ENCODE measurements around the gene KCTD5.

Gene KCTD5

DNA sequence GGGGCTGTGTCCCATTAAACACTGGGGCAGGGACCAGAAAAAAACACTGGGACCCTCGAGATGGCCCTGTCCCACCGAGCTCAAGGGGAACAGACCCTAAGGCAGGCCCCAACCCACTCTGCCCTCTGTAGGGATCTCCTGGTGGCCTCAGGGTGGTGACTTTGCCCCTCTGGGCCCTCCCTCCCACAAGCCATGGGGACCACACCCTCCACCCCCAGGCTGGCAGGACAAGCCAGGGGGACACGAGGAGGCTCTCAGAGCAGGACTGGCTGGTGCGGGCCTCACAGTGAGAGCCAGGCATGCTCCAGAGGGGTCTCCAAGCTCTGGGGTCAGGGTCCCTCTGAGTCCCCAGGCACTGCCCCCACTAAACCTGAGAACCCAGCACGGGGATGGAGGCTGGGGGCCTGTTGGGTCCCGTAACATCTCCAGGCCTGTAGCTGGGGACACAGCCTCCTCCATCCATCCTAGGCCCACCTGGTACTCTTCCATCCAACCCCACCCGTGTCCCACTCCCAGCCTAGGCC, 55.6 kb downstream of the KCTD5 start:
- no peaks in the 10 kb centered on the region for H3K36me3 ChIP-seq (ENCODE audit: control insufficient read depth, insufficient read depth, low read length)
- no peak overlapping the region for H3K27ac ChIP-seq
- H3K4me2 ChIP-seq (ENCODE audit: low read length): no peak overlapping the region
- H3K9me3 ChIP-seq (ENCODE audit: control insufficient read depth, low read length): no peaks in the 10 kb centered on the region
- H3K79me2 ChIP-seq: no peaks in the 10 kb centered on the region
- H3K4me1 ChIP-seq: no peaks in the 10 kb centered on the region
- H3K4me3 ChIP-seq (ENCODE audit: low read depth, low read length): no peak overlapping the region
- TF ChIP-seq, protein P1, sequence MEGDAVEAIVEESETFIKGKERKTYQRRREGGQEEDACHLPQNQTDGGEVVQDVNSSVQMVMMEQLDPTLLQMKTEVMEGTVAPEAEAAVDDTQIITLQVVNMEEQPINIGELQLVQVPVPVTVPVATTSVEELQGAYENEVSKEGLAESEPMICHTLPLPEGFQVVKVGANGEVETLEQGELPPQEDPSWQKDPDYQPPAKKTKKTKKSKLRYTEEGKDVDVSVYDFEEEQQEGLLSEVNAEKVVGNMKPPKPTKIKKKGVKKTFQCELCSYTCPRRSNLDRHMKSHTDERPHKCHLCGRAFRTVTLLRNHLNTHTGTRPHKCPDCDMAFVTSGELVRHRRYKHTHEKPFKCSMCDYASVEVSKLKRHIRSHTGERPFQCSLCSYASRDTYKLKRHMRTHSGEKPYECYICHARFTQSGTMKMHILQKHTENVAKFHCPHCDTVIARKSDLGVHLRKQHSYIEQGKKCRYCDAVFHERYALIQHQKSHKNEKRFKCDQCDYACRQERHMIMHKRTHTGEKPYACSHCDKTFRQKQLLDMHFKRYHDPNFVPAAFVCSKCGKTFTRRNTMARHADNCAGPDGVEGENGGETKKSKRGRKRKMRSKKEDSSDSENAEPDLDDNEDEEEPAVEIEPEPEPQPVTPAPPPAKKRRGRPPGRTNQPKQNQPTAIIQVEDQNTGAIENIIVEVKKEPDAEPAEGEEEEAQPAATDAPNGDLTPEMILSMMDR (IDR thresholded peaks at IDR 0.05): no peak
- no peak overlapping the region for H3K9ac ChIP-seq
- H3K27me3 ChIP-seq (ENCODE audit: control insufficient read depth, insufficient read depth, low read length): no peaks in the 10 kb centered on the region
- no peak overlapping the region for H2AFZ ChIP-seq

DNA sequence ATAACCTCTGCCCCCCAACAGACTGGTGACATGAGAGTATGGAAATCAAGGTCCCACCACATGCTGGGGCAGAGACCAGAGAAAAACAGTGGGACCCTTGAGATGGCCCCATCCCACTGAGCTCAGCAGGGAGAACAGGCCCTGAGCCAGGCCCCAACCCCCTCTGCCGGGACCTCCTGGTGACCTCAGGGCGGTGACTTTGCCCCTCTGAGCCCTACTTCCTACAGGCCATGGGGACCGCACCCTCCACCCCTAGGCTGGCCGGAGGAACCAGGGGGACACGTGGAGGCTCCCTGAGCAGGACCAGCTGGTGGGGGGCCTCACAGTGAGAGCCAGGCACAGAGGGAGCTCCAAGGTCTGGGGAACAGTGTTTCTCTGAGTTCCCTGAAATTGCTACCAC, 56.3 kb downstream of the KCTD5 start:
- no peak overlapping the region for H2AFZ ChIP-seq
- H3K4me3 ChIP-seq (ENCODE audit: low read depth, low read length): no peak overlapping the region
- H3K4me1 ChIP-seq: no peaks in the 10 kb centered on the region
- no peaks in the 10 kb centered on the region for H3K36me3 ChIP-seq (ENCODE audit: control insufficient read depth, insufficient read depth, low read length)
- no peak overlapping the region for H3K9ac ChIP-seq
- no peaks in the 10 kb centered on the region for H3K27me3 ChIP-seq (ENCODE audit: control insufficient read depth, insufficient read depth, low read length)
- no peaks in the 10 kb centered on the region for H3K9me3 ChIP-seq (ENCODE audit: control insufficient read depth, low read length)
- H3K79me2 ChIP-seq: no peaks in the 10 kb centered on the region
- no peak overlapping the region for H3K27ac ChIP-seq
- TF ChIP-seq, protein P1 (IDR thresholded peaks at IDR 0.05): no peak
- H3K4me2 ChIP-seq (ENCODE audit: low read length): no peak overlapping the region

DNA sequence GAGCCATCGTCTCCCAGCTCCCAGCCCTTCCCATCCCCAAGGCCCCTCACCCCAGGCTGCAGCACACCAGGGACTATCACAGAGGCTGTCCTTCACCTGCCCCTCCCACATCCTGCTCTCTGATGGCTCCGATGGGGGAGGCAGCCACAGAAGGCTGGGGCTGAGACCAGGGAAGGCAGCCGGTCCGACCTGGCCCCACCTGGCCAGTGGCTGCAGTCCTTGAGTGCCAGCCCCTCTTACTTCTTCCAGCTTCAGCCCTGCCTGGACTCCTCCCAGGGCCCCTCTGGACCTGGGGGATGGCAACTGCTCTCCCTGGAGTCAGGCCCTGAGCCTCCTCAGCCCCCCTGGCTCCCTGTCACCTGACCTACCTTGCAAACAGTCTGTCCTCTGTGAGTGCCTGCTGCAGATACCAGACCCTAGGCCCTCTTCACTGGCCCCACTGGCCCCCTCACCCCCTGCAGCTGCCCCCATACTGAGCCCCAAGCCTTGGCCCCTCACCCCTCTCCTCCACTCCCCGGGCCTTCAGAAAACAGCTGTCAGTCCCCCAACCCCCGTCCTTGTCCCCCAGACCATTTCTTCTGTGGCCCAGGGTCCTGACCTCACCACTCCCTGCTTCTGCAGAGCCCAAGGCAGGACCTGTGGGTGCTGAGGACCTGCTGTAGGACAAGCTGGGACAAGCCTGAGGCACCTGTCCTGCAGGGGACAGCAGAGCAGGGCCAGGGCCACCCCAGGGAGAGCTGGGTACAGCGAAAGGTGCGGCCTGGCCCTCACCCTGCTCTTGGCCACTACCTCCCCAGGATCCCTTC, 57.5 kb downstream of the KCTD5 start:
- H3K9me3 ChIP-seq (ENCODE audit: control insufficient read depth, low read length): no peaks in the 10 kb centered on the region
- H3K9ac ChIP-seq: no peak overlapping the region
- no peak overlapping the region for H3K4me2 ChIP-seq (ENCODE audit: low read length)
- no peaks in the 10 kb centered on the region for H3K79me2 ChIP-seq
- H3K4me3 ChIP-seq (ENCODE audit: low read depth, low read length): no peak overlapping the region
- TF ChIP-seq, protein P1 (IDR thresholded peaks at IDR 0.05): no peak
- H3K36me3 ChIP-seq (ENCODE audit: control insufficient read depth, insufficient read depth, low read length): no peaks in the 10 kb centered on the region
- no peaks in the 10 kb centered on the region for H3K4me1 ChIP-seq
- no peaks in the 10 kb centered on the region for H3K27me3 ChIP-seq (ENCODE audit: control insufficient read depth, insufficient read depth, low read length)
- no peak overlapping the region for H3K27ac ChIP-seq
- H2AFZ ChIP-seq: no peak overlapping the region

DNA sequence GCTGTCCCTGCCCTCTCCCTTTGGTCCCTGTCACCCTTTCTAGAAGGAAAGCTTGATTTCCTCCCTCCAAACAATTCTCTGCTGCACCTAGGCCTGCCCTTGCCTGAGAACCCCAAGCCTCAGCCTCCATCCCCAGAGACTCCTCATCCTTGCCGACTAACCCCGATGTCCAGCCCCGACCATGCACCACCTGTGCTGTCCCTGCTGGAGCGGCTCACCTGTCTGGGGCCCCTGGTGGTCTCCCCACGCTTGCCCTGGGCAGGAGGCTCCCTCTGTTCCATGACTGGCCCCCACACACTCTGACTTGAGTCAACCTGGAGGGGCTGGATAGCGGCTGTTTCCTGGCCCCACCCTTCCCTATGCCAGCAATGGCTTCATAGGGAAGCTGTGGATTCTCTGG, 58.2 kb downstream of the KCTD5 start:
- Histone ChIP-seq H3K27ac (no peak overlapping the region), H3K4me3 (ENCODE audit: low read depth, low read length) (no peak overlapping the region), H3K79me2 (no peaks in the 10 kb centered on the region), H3K36me3 (ENCODE audit: control insufficient read depth, insufficient read depth, low read length) (no peaks in the 10 kb centered on the region), H3K9ac (no peak overlapping the region), H3K9me3 (ENCODE audit: control insufficient read depth, low read length) (no peaks in the 10 kb centered on the region), H3K4me2 (ENCODE audit: low read length) (no peak overlapping the region), H3K4me1 (no peaks in the 10 kb centered on the region), H3K27me3 (ENCODE audit: control insufficient read depth, insufficient read depth, low read length) (no peaks in the 10 kb centered on the region), H2AFZ (no peak overlapping the region)
- TF ChIP-seq, protein P1 (IDR thresholded peaks at IDR 0.05): no peak

DNA sequence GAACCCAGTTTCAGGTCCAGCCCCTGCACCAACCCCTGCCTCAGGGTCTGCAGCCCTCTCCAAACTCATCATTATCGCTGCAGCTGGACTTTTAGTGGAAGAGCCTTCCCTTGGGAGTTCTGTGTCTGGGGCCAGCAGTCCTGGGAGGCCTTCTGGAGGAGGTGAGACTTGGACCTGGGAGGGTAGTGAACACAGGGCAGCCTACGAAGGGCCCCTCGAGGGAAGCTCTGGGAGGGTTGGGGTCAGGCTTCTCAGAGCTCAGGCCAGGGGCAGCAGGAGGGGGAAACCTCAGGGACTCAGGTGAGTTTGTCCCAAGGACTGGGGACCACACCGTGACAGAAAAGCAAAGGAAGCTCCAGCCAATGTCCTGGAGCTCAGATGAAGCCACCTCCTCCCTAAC, 58.8 kb downstream of the KCTD5 start:
- no peak overlapping the region for H3K4me2 ChIP-seq (ENCODE audit: low read length)
- H3K27ac ChIP-seq: no peak overlapping the region
- H2AFZ ChIP-seq: no peak overlapping the region
- no peak overlapping the region for H3K4me3 ChIP-seq (ENCODE audit: low read depth, low read length)
- H3K9me3 ChIP-seq (ENCODE audit: control insufficient read depth, low read length): no peaks in the 10 kb centered on the region
- no peaks in the 10 kb centered on the region for H3K27me3 ChIP-seq (ENCODE audit: control insufficient read depth, insufficient read depth, low read length)
- no peaks in the 10 kb centered on the region for H3K4me1 ChIP-seq
- TF ChIP-seq, protein P1 (IDR thresholded peaks at IDR 0.05): no peak
- H3K36me3 ChIP-seq (ENCODE audit: control insufficient read depth, insufficient read depth, low read length): no peaks in the 10 kb centered on the region
- H3K79me2 ChIP-seq: no peaks in the 10 kb centered on the region
- H3K9ac ChIP-seq: no peak overlapping the region
